Endothelial cell of umbilical vein (primary cell): Measurements from ENCODE around the gene NARS2. TPM values are rescaled to one million over a fixed set of nuclear protein-coding genes. Genes with fewer than 3 reads are reported as not detected.

ENCODE experiments used
- BruUV-seq: library from RNA; stranded (reverse); fragments of 400-500 nt; replicated peaks from 2 replicates; lab custom pipeline; 2021; lab: Mats Ljungman, UMichigan
- CTCF ChIA-PET: fragments of 300-600, 350-600 bp; sonication (Branson Sonifier 250); formaldehyde crosslinking; loops from one replicate; lab custom pipeline; 2021; ENCODE audit warnings: antibody characterized with exemption, inconsistent platforms; lab: Charles Lee
- POLR2A ChIA-PET: fragments of 300-600, 350-600 bp; sonication (Branson Sonifier 250); formaldehyde crosslinking; loops from one replicate; lab custom pipeline; 2021; ENCODE audit warnings: antibody characterized with exemption, inconsistent platforms; lab: Charles Lee
- DNase-seq: peaks from one replicate; pipeline ENCODE4 v3.0.0-alpha.2; 2011; ENCODE audit warnings: low read depth, low spot score
- FAIRE-seq: peaks from 2 replicates; lab custom pipeline; 2011; peaks lifted over from hg19 to GRCh38; lab: Jason Lieb, UNC
- H2AFZ ChIP-seq: 2 replicates; pipeline ENCODE4 v1.6.0; 2012; ENCODE audit warnings: low read depth, low read length, control low read depth, inconsistent platforms
- H3K27ac ChIP-seq: 2 replicates; pipeline ENCODE4 v1.5.1; 2011; ENCODE audit warnings: low read depth, mild to moderate bottlenecking, control low read depth, low read length, moderate library complexity; ENCODE audit not compliant: insufficient read depth
- H3K27me3 ChIP-seq, 2 experiments: 2 replicates each; pipeline versions ENCODE4 v1.6.0 to v1.6.1; 2011; ENCODE audit warnings: low read length in 2 of 2, mixed read lengths in 1 of 2; ENCODE audit not compliant: control insufficient read depth in 2 of 2, insufficient read depth in 2 of 2
- H3K36me3 ChIP-seq, 2 experiments: 2 replicates in 1 of 2; 3 replicates in 1 of 2; pipeline ENCODE4 v1.5.1; 2011; ENCODE audit warnings: low read length in 2 of 2, mild to moderate bottlenecking in 1 of 2, moderate library complexity in 1 of 2; ENCODE audit not compliant: control insufficient read depth in 2 of 2, insufficient read depth in 2 of 2; ENCODE audit errors: extremely low read depth in 1 of 2
- H3K4me1 ChIP-seq: 3 replicates; pipeline ENCODE4 v1.5.1; 2011; ENCODE audit warnings: mild to moderate bottlenecking, low read length; ENCODE audit not compliant: control insufficient read depth, insufficient read depth; ENCODE audit errors: extremely low read depth
- H3K4me2 ChIP-seq: 2 replicates; pipeline ENCODE4 v1.6.1; 2011; ENCODE audit warnings: low read length, control low read depth, mixed read lengths; ENCODE audit not compliant: insufficient read depth
- H3K4me3 ChIP-seq, 3 experiments: fragments of 200-600 bp in 1 of 3; sonication (generic), shearing (Covaris generic) in 1 of 3; replicated peaks in 1 of 3; 2 replicates each; pipeline ENCODE4 v1.5.1; 2011 to 2016; ENCODE audit warnings: control low read depth in 3 of 3, low read length in 3 of 3, mild to moderate bottlenecking in 2 of 3, inconsistent platforms in 1 of 3, low read depth in 1 of 3, moderate library complexity in 1 of 3; ENCODE audit not compliant: insufficient read depth in 1 of 3
- H3K79me2 ChIP-seq: 2 replicates; pipeline ENCODE4 v1.6.0; 2012; ENCODE audit warnings: low read length, inconsistent platforms; ENCODE audit not compliant: control insufficient read depth, insufficient read depth
- H3K9ac ChIP-seq: replicated peaks from 2 replicates; pipeline ENCODE3; 2011; ENCODE audit warnings: low read length, control low read depth; ENCODE audit not compliant: insufficient read depth; ENCODE audit errors: extremely low read depth
- H3K9me1 ChIP-seq: replicated peaks from 3 replicates; pipeline ENCODE4 v1.6.0; 2011; ENCODE audit warnings: mild to moderate bottlenecking, low read length; ENCODE audit not compliant: control insufficient read depth, insufficient read depth; ENCODE audit errors: extremely low read depth
- H3K9me3 ChIP-seq: replicated peaks from 2 replicates; pipeline ENCODE4 v1.5.1; 2012; ENCODE audit warnings: low read length, inconsistent platforms; ENCODE audit not compliant: control insufficient read depth, insufficient read depth
- H4K20me1 ChIP-seq: replicated peaks from 2 replicates; pipeline ENCODE3; 2011; ENCODE audit warnings: mild to moderate bottlenecking, low read length; ENCODE audit not compliant: control insufficient read depth, insufficient read depth; ENCODE audit errors: extremely low read depth
- CTCF ChIP-seq, 2 donors: IDR thresholded peaks; 1 replicate in 1 of 2; 2 replicates in 1 of 2; pipeline ENCODE4 v1.5.1; 2011; ENCODE audit warnings: low read length in 2 of 2, mild to moderate bottlenecking in 2 of 2, moderate library complexity in 2 of 2, control low read depth in 1 of 2, inconsistent platforms in 1 of 2, low read depth in 1 of 2; ENCODE audit not compliant: insufficient read depth in 1 of 2; ENCODE audit errors: extremely low read depth in 1 of 2
- EZH2 ChIP-seq: IDR thresholded peaks from 2 replicates; pipeline ENCODE4 v1.6.1; 2012; ENCODE audit warnings: borderline replicate concordance, low read depth, mild to moderate bottlenecking, moderate library complexity, low read length, inconsistent platforms; ENCODE audit not compliant: severe bottlenecking
- FOS ChIP-seq: IDR thresholded peaks from 2 replicates; pipeline ENCODE4 v1.6.1; 2011; ENCODE audit warnings: mild to moderate bottlenecking, low read length, moderate library complexity, borderline replicate concordance; ENCODE audit not compliant: insufficient read depth
- GATA2 ChIP-seq: IDR thresholded peaks from 2 replicates; pipeline ENCODE4 v1.7.0; 2011; ENCODE audit warnings: low read depth, mild to moderate bottlenecking, moderate library complexity, mixed read lengths, low read length; ENCODE audit not compliant: insufficient read length, insufficient read depth
- JUN ChIP-seq: IDR thresholded peaks from 2 replicates; pipeline ENCODE4 v1.6.1; 2011; ENCODE audit warnings: borderline replicate concordance, low read depth; ENCODE audit not compliant: insufficient read length, insufficient read depth
- MAX ChIP-seq: IDR thresholded peaks from 2 replicates; pipeline ENCODE4 v1.6.1; 2011; ENCODE audit not compliant: insufficient read depth, insufficient read length
- MYC ChIP-seq: IDR thresholded peaks from one replicate; pipeline ENCODE4 v1.6.1; 2011; ENCODE audit warnings: mild to moderate bottlenecking, low read depth, low read length
- POLR2A ChIP-seq: IDR thresholded peaks from 2 replicates; pipeline ENCODE4 v1.6.1; 2012; ENCODE audit warnings: low read depth, mild to moderate bottlenecking, control low read depth, low read length
- POLR2AphosphoS5 ChIP-seq: IDR thresholded peaks from 2 replicates; pipeline ENCODE4 v1.6.1; 2012; ENCODE audit warnings: low read depth, mild to moderate bottlenecking, control low read depth, low read length, moderate library complexity; ENCODE audit not compliant: insufficient read depth
- dilution Hi-C: fragments of 300-500 bp; cut with MboI; formaldehyde crosslinking; loops from one replicate; pipeline ENCODE4 v1.15.0; 2019; ENCODE audit warnings: low sequenced_read_pairs; ENCODE audit not compliant: extremely low pct_ligation_motif_present
- intact Hi-C: fragments of 100-400 bp; cut with micrococcal nuclease; formaldehyde crosslinking; loops from one replicate; pipeline ENCODE4 v1.10.0; 2022
- polyA plus RNA-seq, 4 experiments: library from polyadenylated mRNA; depleted of rRNA in 3 of 4; stranded (reverse) in 3 of 4; unstranded in 1 of 4; fragments of >200 nt; gene quantifications; 2 replicates each; pipeline versions ENCODE4 v1.2.1 to v1.2.3, GENCODE V29; 2011 to 2012; ENCODE audit warnings: missing spikeins in 1 of 4
- total RNA-seq: library from RNA; stranded (reverse); gene quantifications from 2 replicates; pipeline ENCODE4 v1.2.3, GENCODE V29; 2021

The NARS2 gene
- total and polyA plus RNA-seq, 2 donors (not counting 3 experiments of a cell fraction or from before 2014, with no cell fraction given), result 6.9 to 16.7 TPM

GRCh38 chr11:78520230-78520629 lies 54.4 kb downstream of the NARS2 start:
- no TSS peak for BruUV-seq
- dilution Hi-C loops, result no loop called here
- POLR2A ChIA-PET, result no interaction called here

More at GRCh38 chr11:78520230-78520629, 54.4 kb downstream of the NARS2 start:
- Histone ChIP-seq H3K36me3 (no peaks in the 10 kb centered on the region), H3K4me3 (no peak overlapping the region), H3K27ac (no peak overlapping the region), H3K79me2 (no peaks in the 10 kb centered on the region), H4K20me1 (no peaks in the 10 kb centered on the region), H3K9me1 (no peaks in the 10 kb centered on the region), H3K9ac (no peak overlapping the region), H2AFZ (no peak overlapping the region), H3K9me3 (no peaks in the 10 kb centered on the region), H3K4me2 (no peak overlapping the region), H3K27me3 (no peaks in the 10 kb centered on the region), H3K4me1 (peaks cover 8% of the 10 kb centered on the region)
- no peak for DNase-seq
- FAIRE-seq, result no peak
- CTCF ChIA-PET, result interaction anchor here (0.8 to 1.3 kb wide), 4 partner anchors 8 to 44 kb away, joined by 3 to 4 read pairs (median 4); no protein-coding TSS in a partner anchor
- TF ChIP-seq FOS, result no peak
- TF ChIP-seq GATA2, result no peak
- TF ChIP-seq MYC, result no peak
- TF ChIP-seq POLR2AphosphoS5, result no peak
- no peak for TF ChIP-seq MAX
- no peak for TF ChIP-seq CTCF (IDR thresholded peaks at IDR 0.05; ENCODE audit: extremely low read depth in 1 of 2, insufficient read depth in 1 of 2, low read depth in 1 of 2, low read length in 2 of 2)
- no peak for TF ChIP-seq EZH2
- no peak for TF ChIP-seq JUN
- TF ChIP-seq POLR2A, result no peak
- intact Hi-C loops, result no loop called here
